Measurements from ENCODE around the gene TP73. TPM values are rescaled to one million over a fixed set of nuclear protein-coding genes. Genes with fewer than 3 reads are reported as not detected.

TP73 gene
- total RNA-seq, 1 donor from 2014 or later = 13.0 TPM

- Mint-ChIP-seq H3K27ac (ENCODE audit: unreplicated experiment) (peak overlapping the region; percentile 87), H3K36me3 (ENCODE audit: unreplicated experiment) (no peaks in the 10 kb centered on the region), H3K27me3 (ENCODE audit: unreplicated experiment) (peaks cover 20% of the 10 kb centered on the region), H3K9me3 (ENCODE audit: unreplicated experiment) (peaks cover 12% of the 10 kb centered on the region), H3K4me3 (ENCODE audit: unreplicated experiment) (no peak overlapping the region), H3K4me1 (ENCODE audit: low read depth, unreplicated experiment) (peaks cover 38% of the 10 kb centered on the region)
- DNase-seq = peak; percentile 63
- TF ChIP-seq, protein P1, sequence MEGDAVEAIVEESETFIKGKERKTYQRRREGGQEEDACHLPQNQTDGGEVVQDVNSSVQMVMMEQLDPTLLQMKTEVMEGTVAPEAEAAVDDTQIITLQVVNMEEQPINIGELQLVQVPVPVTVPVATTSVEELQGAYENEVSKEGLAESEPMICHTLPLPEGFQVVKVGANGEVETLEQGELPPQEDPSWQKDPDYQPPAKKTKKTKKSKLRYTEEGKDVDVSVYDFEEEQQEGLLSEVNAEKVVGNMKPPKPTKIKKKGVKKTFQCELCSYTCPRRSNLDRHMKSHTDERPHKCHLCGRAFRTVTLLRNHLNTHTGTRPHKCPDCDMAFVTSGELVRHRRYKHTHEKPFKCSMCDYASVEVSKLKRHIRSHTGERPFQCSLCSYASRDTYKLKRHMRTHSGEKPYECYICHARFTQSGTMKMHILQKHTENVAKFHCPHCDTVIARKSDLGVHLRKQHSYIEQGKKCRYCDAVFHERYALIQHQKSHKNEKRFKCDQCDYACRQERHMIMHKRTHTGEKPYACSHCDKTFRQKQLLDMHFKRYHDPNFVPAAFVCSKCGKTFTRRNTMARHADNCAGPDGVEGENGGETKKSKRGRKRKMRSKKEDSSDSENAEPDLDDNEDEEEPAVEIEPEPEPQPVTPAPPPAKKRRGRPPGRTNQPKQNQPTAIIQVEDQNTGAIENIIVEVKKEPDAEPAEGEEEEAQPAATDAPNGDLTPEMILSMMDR (IDR thresholded peaks at IDR 0.05; ENCODE audit: partially characterized antibody, unreplicated experiment) = no peak
These were observed 80.2 kb downstream of the TP73 start for GRCh38 chr1:3732434-3733093.

DNA sequence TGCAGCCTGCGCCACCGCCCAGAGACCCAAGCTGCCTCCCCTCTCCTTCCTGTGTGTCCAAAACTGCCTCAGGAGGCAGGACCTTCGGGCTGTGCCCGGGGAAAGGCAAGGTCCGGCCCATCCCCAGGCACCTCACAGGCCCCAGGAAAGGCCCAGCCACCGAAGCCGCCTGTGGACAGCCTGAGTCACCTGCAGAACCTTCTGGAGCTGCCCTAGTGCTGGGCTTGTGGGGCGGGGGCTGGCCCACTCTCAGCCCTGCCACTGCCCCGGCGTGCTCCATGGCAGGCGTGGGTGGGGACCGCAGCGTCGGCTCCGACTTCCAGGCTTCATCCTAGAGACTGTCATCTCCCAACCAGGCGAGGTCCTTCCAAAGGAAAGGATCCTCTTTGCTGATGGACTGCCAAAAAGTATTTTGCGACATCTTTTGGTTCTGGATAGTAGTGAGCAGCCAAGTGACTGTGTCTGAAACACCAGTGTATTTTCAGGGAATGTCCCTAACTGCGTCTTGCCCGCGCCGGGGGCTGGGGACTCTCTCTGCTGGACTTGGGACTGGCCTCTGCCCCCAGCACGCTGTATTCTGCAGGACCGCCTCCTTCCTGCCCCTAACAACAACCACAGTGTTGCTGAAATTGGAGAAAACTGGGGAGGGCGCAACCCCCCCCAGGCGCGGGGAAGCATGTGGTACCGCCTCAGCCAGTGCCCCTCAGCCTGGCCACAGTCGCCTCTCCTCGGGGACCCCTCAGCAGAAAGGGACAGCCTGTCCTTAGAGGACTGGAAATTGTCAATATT lies 81.0 kb downstream of the TP73 start:
- Mint-ChIP-seq H3K4me1 (ENCODE audit: low read depth, unreplicated experiment) (peaks cover 38% of the 10 kb centered on the region), H3K9me3 (ENCODE audit: unreplicated experiment) (peaks cover 12% of the 10 kb centered on the region), H3K36me3 (ENCODE audit: unreplicated experiment) (no peaks in the 10 kb centered on the region), H3K27ac (ENCODE audit: unreplicated experiment) (peak overlapping the region; percentile 48), H3K4me3 (ENCODE audit: unreplicated experiment) (no peak overlapping the region), H3K27me3 (ENCODE audit: unreplicated experiment) (peaks cover 20% of the 10 kb centered on the region)
- TF ChIP-seq, protein P1 (IDR thresholded peaks at IDR 0.05; ENCODE audit: partially characterized antibody, unreplicated experiment) = no peak
- DNase-seq = no peak

DNA sequence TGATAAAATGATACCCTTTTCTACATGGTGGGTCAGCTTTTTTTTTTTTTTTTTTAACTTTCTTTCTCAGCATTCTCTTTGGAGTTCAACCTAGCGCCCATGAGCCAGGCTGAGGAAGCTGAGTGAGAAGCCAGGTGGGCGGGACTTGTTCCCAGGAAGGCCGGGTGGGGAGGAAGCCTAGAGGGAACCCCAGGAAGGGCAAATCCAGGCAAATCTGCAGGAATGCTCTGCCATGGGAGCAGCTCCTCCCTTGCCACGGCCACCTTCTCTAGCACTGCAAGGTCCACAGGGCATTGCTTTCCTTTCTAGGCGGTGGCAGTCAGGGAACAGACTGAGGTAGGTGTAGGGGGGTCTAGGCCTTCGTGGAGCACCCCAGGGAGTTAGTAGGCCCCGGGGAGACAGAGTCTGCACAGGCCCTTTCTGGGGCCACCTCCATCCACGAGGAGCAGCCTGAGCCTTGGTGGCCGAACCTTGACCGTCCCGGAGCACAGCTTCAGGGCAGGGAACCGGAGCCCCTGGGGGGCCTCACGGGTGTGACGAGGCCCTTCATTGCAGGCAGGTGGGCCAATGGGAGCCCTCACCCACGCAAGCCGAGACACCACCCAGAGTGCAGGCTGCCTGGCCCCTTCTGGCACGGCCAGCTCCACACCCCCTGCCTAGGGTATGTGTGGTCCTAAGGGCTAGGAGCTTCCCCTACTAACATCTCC lies 81.7 kb downstream of the TP73 start:
- peaks cover 15% of the 10 kb centered on the region for H3K27me3 Mint-ChIP-seq (ENCODE audit: unreplicated experiment)
- no peak overlapping the region for H3K4me3 Mint-ChIP-seq (ENCODE audit: unreplicated experiment)
- peaks cover 34% of the 10 kb centered on the region for H3K4me1 Mint-ChIP-seq (ENCODE audit: low read depth, unreplicated experiment)
- H3K9me3 Mint-ChIP-seq (ENCODE audit: unreplicated experiment) = peaks cover 7% of the 10 kb centered on the region
- TF ChIP-seq, protein P1 (IDR thresholded peaks at IDR 0.05; ENCODE audit: partially characterized antibody, unreplicated experiment) = no peak
- H3K27ac Mint-ChIP-seq (ENCODE audit: unreplicated experiment) = peak overlapping the region; percentile 48
- no peaks in the 10 kb centered on the region for H3K36me3 Mint-ChIP-seq (ENCODE audit: unreplicated experiment)
- no peak for DNase-seq

GRCh38 chr1:3734602-3735001 lies 82.3 kb downstream of the TP73 start:
- no peak for DNase-seq
- Mint-ChIP-seq H3K27ac (ENCODE audit: unreplicated experiment) (no peak overlapping the region), H3K9me3 (ENCODE audit: unreplicated experiment) (peaks cover 7% of the 10 kb centered on the region), H3K4me3 (ENCODE audit: unreplicated experiment) (no peak overlapping the region), H3K27me3 (ENCODE audit: unreplicated experiment) (peaks cover 13% of the 10 kb centered on the region), H3K4me1 (ENCODE audit: low read depth, unreplicated experiment) (peaks cover 32% of the 10 kb centered on the region), H3K36me3 (ENCODE audit: unreplicated experiment) (no peaks in the 10 kb centered on the region)
- TF ChIP-seq, protein P1 (IDR thresholded peaks at IDR 0.05; ENCODE audit: partially characterized antibody, unreplicated experiment) = no peak

All from glutamatergic neuron (in vitro differentiated cells).